ENCODE measurements around the gene TIMP3.

GRCh38 chr22:32880505-32880892 is 79.0 kb downstream of the TIMP3 start:
- TF ChIP-seq POLR2AphosphoS5 (IDR thresholded peaks at IDR 0.05; ENCODE audit: insufficient read depth, low read depth, low read length), result no peak
- TF ChIP-seq CTCF (IDR thresholded peaks at IDR 0.05; ENCODE audit: extremely low read depth in 1 of 2, insufficient read depth in 1 of 2, low read depth in 1 of 2, low read length in 2 of 2), result no peak
